SK-N-SH (cell line): ENCODE results near the gene AFP.

Experiments used
- EP300 ChIP-seq, 2 experiments: IDR thresholded peaks; 2 replicates each; pipeline versions ENCODE4 v1.4.0 to v1.6.1; 2012; ENCODE audit warnings: borderline replicate concordance in 1 of 2, low read depth in 1 of 2, low read length in 1 of 2
- EZH2phosphoT487 ChIP-seq: fragments of 200-600 bp; sonication (generic); IDR thresholded peaks from 2 replicates; pipeline ENCODE4 v1.6.1; 2017; ENCODE audit warnings: low read depth, mixed run types, mild to moderate bottlenecking, antibody characterized with exemption, moderate library complexity, borderline replicate concordance
- JUND ChIP-seq: IDR thresholded peaks from 2 replicates; pipeline ENCODE4 v1.4.0; 2012
- POLR2AphosphoS5 ChIP-seq: IDR thresholded peaks from 2 replicates; pipeline ENCODE4 v1.6.1; 2012; ENCODE audit warnings: low read depth, low read length
- RFX5 ChIP-seq: IDR thresholded peaks from 2 replicates; pipeline ENCODE4 v1.6.1; 2012; ENCODE audit warnings: mild to moderate bottlenecking, improper control_type of control experiment, low read length
- TF ChIP-seq, protein P1 (sequence below): fragments of 200-600 bp; sonication (generic); IDR thresholded peaks from 2 replicates; pipeline ENCODE4 v1.6.1; 2017; ENCODE audit warnings: antibody characterized with exemption, mild to moderate bottlenecking, moderate library complexity

DNA sequence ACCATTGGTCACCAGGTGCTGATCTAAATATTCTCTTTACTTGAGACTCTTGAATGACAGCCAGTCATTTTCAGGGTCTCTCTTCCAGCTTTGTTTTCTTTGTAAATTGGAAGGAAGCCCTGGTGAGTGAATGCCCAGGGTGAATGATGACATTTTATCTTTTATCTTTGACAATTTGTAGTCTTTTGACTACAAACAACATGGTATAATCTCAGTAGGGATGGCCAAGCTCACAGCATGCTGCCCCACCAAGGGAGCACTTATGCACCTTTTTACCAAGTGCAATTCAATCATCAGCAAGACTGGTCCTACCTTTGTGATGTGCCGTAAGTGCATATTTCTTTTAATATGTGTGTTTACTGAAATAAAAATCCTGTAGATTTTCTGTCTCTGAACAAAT lies 51.2 kb downstream of the AFP start:
- TF ChIP-seq, protein P1, sequence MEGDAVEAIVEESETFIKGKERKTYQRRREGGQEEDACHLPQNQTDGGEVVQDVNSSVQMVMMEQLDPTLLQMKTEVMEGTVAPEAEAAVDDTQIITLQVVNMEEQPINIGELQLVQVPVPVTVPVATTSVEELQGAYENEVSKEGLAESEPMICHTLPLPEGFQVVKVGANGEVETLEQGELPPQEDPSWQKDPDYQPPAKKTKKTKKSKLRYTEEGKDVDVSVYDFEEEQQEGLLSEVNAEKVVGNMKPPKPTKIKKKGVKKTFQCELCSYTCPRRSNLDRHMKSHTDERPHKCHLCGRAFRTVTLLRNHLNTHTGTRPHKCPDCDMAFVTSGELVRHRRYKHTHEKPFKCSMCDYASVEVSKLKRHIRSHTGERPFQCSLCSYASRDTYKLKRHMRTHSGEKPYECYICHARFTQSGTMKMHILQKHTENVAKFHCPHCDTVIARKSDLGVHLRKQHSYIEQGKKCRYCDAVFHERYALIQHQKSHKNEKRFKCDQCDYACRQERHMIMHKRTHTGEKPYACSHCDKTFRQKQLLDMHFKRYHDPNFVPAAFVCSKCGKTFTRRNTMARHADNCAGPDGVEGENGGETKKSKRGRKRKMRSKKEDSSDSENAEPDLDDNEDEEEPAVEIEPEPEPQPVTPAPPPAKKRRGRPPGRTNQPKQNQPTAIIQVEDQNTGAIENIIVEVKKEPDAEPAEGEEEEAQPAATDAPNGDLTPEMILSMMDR: no peak
- TF ChIP-seq EZH2phosphoT487 (no peak), RFX5 (no peak), JUND (no peak), EP300 (IDR thresholded peaks at IDR 0.05; ENCODE audit: borderline replicate concordance in 1 of 2, low read depth in 1 of 2, low read length in 1 of 2) (no peak), POLR2AphosphoS5 (no peak)
